ENCODE results near the gene CCNG1.
A peak's percentile ranks its signal among the peaks of the same experiment; 100 is the strongest.

CCNG1 gene

GRCh38 chr5:163473635-163474243 lies 36.3 kb downstream of the CCNG1 start:
- peak; percentile 81 for ATAC-seq
- TF ChIP-seq TCF4 (CRISPR knock-in tag; IDR thresholded peaks at IDR 0.05; ENCODE audit: borderline replicate concordance), result no peak
- no peak for TF ChIP-seq GLIS3 (CRISPR knock-in tag; IDR thresholded peaks at IDR 0.05)
- TF ChIP-seq BACH2 (CRISPR knock-in tag; IDR thresholded peaks at IDR 0.05; ENCODE audit: borderline replicate concordance), result no peak
- TF ChIP-seq CSDC2 (CRISPR knock-in tag; IDR thresholded peaks at IDR 0.05), result no peak
- no peak for TF ChIP-seq ZFP3 (CRISPR knock-in tag; IDR thresholded peaks at IDR 0.05)
- TF ChIP-seq PPARA (CRISPR knock-in tag; IDR thresholded peaks at IDR 0.05; ENCODE audit: borderline replicate concordance), result no peak

- TF ChIP-seq ZNF70 (CRISPR knock-in tag; IDR thresholded peaks at IDR 0.05), result no peak
- TF ChIP-seq CSRNP3 (CRISPR knock-in tag; IDR thresholded peaks at IDR 0.05), result no peak
- TF ChIP-seq ARNTL (CRISPR knock-in tag; IDR thresholded peaks at IDR 0.05; ENCODE audit: borderline replicate concordance, low read depth), result no peak
- no peak for TF ChIP-seq BACH2 (CRISPR knock-in tag; IDR thresholded peaks at IDR 0.05; ENCODE audit: borderline replicate concordance)
- TF ChIP-seq TOX (CRISPR knock-in tag; IDR thresholded peaks at IDR 0.05; ENCODE audit: borderline replicate concordance), result no peak
- no peak for TF ChIP-seq OSR1 (CRISPR knock-in tag; IDR thresholded peaks at IDR 0.05)
- no peak for TF ChIP-seq ZNF8 (CRISPR knock-in tag; IDR thresholded peaks at IDR 0.05)
- no peak for TF ChIP-seq RARB (CRISPR knock-in tag; IDR thresholded peaks at IDR 0.05)
- no peak for TF ChIP-seq SNAI2 (CRISPR knock-in tag; IDR thresholded peaks at IDR 0.05)
- TF ChIP-seq ZC3H10 (CRISPR knock-in tag; IDR thresholded peaks at IDR 0.05), result no peak
- TF ChIP-seq GLIS3 (CRISPR knock-in tag; IDR thresholded peaks at IDR 0.05), result no peak
- ATAC-seq, result no peak
These were observed 38.0 kb downstream of the CCNG1 start for GRCh38 chr5:163475411-163475810.

GRCh38 chr5:163478126-163478981 lies 41.0 kb downstream of the CCNG1 start:
- TF ChIP-seq ZFP30 (CRISPR knock-in tag; IDR thresholded peaks at IDR 0.05) (no peak), TOX (CRISPR knock-in tag; IDR thresholded peaks at IDR 0.05; ENCODE audit: borderline replicate concordance) (no peak), ZFP3 (CRISPR knock-in tag; IDR thresholded peaks at IDR 0.05) (no peak), TCF4 (CRISPR knock-in tag; IDR thresholded peaks at IDR 0.05; ENCODE audit: borderline replicate concordance) (peak; percentile 53; the same call in 1 of the 2 replicates), TSHZ2 (CRISPR knock-in tag; IDR thresholded peaks at IDR 0.05) (no peak)
- ATAC-seq, result peak; percentile 85

GRCh38 chr5:163478982-163479271 lies 41.5 kb downstream of the CCNG1 start:
- peak; percentile 79 for ATAC-seq
- TF ChIP-seq TSHZ2 (CRISPR knock-in tag; IDR thresholded peaks at IDR 0.05) (no peak), ZNF70 (CRISPR knock-in tag; IDR thresholded peaks at IDR 0.05) (no peak), ISL1 (CRISPR knock-in tag; IDR thresholded peaks at IDR 0.05) (no peak), CREB5 (CRISPR knock-in tag; IDR thresholded peaks at IDR 0.05; ENCODE audit: low read depth) (no peak), CSDC2 (CRISPR knock-in tag; IDR thresholded peaks at IDR 0.05) (no peak), PPARA (CRISPR knock-in tag; IDR thresholded peaks at IDR 0.05; ENCODE audit: borderline replicate concordance) (no peak), BACH2 (CRISPR knock-in tag; IDR thresholded peaks at IDR 0.05; ENCODE audit: borderline replicate concordance) (no peak), ZFP30 (CRISPR knock-in tag; IDR thresholded peaks at IDR 0.05) (no peak), ZFP3 (CRISPR knock-in tag; IDR thresholded peaks at IDR 0.05) (no peak), ESRRG (CRISPR knock-in tag; IDR thresholded peaks at IDR 0.05) (no peak), ZC3H10 (CRISPR knock-in tag; IDR thresholded peaks at IDR 0.05) (no peak), ARNTL (CRISPR knock-in tag; IDR thresholded peaks at IDR 0.05; ENCODE audit: borderline replicate concordance, low read depth) (no peak), ZNF8 (CRISPR knock-in tag; IDR thresholded peaks at IDR 0.05) (no peak), ZNF565 (CRISPR knock-in tag; conservative IDR thresholded peaks at IDR 0.05; ENCODE audit: low read depth) (no peak)
